ENCODE results near the gene HTT.

GRCh38 chr4:3267576-3268394 is 193.3 kb downstream of the HTT start:
- TF ChIP-seq POLR2A (IDR thresholded peaks at IDR 0.05) (no peak), CTCF (IDR thresholded peaks at IDR 0.05) (no peak)
